BLaER1 treated with 17β-estradiol and CSF1 and Interleukin-3, amounts not matched to agents 10 nM and 100 nM (cell line): ENCODE measurements around the gene FXN.

Source experiments
- H3K27ac ChIP-seq, 11 experiments: shearing (Covaris generic); formaldehyde crosslinking; 2 replicates each; pipeline ENCODE4 v1.8.1; 2022
- H3K27me3 ChIP-seq, 11 experiments: shearing (Covaris generic); formaldehyde crosslinking; 2 replicates each; pipeline ENCODE4 v1.8.1; 2022
- H3K36me3 ChIP-seq, 11 experiments: shearing (Covaris generic); formaldehyde crosslinking; 2 replicates each; pipeline ENCODE4 v1.8.1; 2022
- H3K4me1 ChIP-seq, 10 experiments: shearing (Covaris generic); formaldehyde crosslinking; 2 replicates each; pipeline ENCODE4 v1.8.1; 2022
- H3K4me2 ChIP-seq, 11 experiments: shearing (Covaris generic); formaldehyde crosslinking; 2 replicates each; pipeline ENCODE4 v1.8.1; 2022
- H3K4me3 ChIP-seq, 10 experiments: shearing (Covaris generic); formaldehyde crosslinking; 2 replicates each; pipeline ENCODE4 v1.8.1; 2022
- H3K9ac ChIP-seq, 11 experiments: shearing (Covaris generic); formaldehyde crosslinking; 2 replicates each; pipeline ENCODE4 v1.8.1; 2022
- H3K9me3 ChIP-seq, 11 experiments: shearing (Covaris generic); formaldehyde crosslinking; replicated peaks in 1 of 11; 2 replicates each; pipeline ENCODE4 v1.8.1; 2022
- H4K20me1 ChIP-seq, 11 experiments: shearing (Covaris generic); formaldehyde crosslinking; 2 replicates each; pipeline ENCODE4 v1.8.1; 2022
- Cebpa-rat ChIP-seq, 11 experiments: shearing (Covaris generic); IDR thresholded peaks; 2 replicates each; pipeline ENCODE4 v1.8.1; 2022

The FXN gene

GRCh38 chr9:69145144-69145715 is 109.7 kb downstream of the FXN start:
- peaks cover 0 to 8% (median 0%) of the 10 kb centered on the region in 10 experiments; a peak in 5 of 20 replicates for H3K4me1 ChIP-seq
- no peak overlapping the region for H3K4me2 ChIP-seq
- H3K4me3 ChIP-seq = no peak overlapping the region
- no peak overlapping the region for H3K9ac ChIP-seq
- no peaks in the 10 kb centered on the region for H4K20me1 ChIP-seq
- no peaks in the 10 kb centered on the region for H3K27me3 ChIP-seq
- H3K36me3 ChIP-seq = peaks cover 0 to 3% (median 0%) of the 10 kb centered on the region in 11 experiments; a peak in 1 of 22 replicates
- no peaks in the 10 kb centered on the region for H3K9me3 ChIP-seq
- H3K27ac ChIP-seq = no peak overlapping the region
- TF ChIP-seq Cebpa-rat (IDR thresholded peaks at IDR 0.05) = no peak

- peaks cover 0 to 3% (median 0%) of the 10 kb centered on the region in 11 experiments; a peak in 1 of 22 replicates for H3K36me3 ChIP-seq
These were observed 111.7 kb downstream of the FXN start for GRCh38 chr9:69147041-69147834.

DNA sequence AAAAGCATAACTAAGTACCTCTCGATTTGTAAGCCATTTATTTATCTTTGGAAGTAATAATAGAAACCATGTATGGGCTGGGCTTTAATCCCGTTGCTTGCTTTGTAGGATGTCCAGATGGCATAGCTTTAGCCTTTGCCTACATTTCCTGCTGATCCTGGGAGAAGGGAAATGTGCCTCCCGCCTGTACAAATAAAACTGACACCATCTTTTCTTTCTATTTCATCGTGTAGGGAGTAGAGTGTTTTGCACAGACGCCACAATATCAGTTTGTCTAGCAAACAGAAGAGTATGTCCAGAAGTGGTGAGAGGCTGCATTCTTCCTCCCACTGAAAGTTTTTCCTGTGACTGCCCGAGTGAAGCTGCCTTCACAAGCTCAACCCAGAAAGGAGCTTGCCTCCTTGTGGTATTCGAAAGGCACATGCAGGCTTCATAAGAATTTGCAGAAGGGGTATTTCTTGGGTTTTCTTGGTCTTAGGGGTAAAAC is 113.8 kb downstream of the FXN start:
- TF ChIP-seq Cebpa-rat (IDR thresholded peaks at IDR 0.05) = no peak
- Histone ChIP-seq H3K36me3 (peaks cover 0 to 10% (median 0%) of the 10 kb centered on the region in 11 experiments; a peak in 6 of 22 replicates), H3K27me3 (no peaks in the 10 kb centered on the region)

More at GRCh38 chr9:69147041-69147834, 111.7 kb downstream of the FXN start:
- no peak for TF ChIP-seq Cebpa-rat (IDR thresholded peaks at IDR 0.05)
- no peak overlapping the region for H3K4me3 ChIP-seq
- H3K9me3 ChIP-seq = peaks cover 0 to 10% (median 0%) of the 10 kb centered on the region in 11 experiments; a peak in 1 of 22 replicates
- H4K20me1 ChIP-seq = no peaks in the 10 kb centered on the region
- no peak overlapping the region for H3K4me2 ChIP-seq
- H3K9ac ChIP-seq = no peak overlapping the region
- no peaks in the 10 kb centered on the region for H3K27me3 ChIP-seq
- H3K4me1 ChIP-seq = peaks cover 0 to 4% (median 2%) of the 10 kb centered on the region in 10 experiments; a peak in 13 of 20 replicates
- H3K27ac ChIP-seq = no peak overlapping the region

More for the DNA sequence above, 113.8 kb downstream of the FXN start:
- H3K27ac ChIP-seq = no peak overlapping the region
- H4K20me1 ChIP-seq = no peaks in the 10 kb centered on the region
- H3K9ac ChIP-seq = no peak overlapping the region
- peaks cover 0 to 10% (median 0%) of the 10 kb centered on the region in 11 experiments; a peak in 1 of 22 replicates for H3K9me3 ChIP-seq
- H3K4me1 ChIP-seq = peaks cover 0 to 15% (median 11%) of the 10 kb centered on the region in 10 experiments; a peak in 9 of 20 replicates
- no peak overlapping the region for H3K4me3 ChIP-seq
- no peak overlapping the region for H3K4me2 ChIP-seq
